Right forelimb (tissue), 1 donor: ENCODE measurements around the gene MYO5A.

Experiments
- DNase-seq: peaks from one replicate; pipeline ENCODE4 v3.0.0-alpha.2; 2018

The MYO5A gene

DNA sequence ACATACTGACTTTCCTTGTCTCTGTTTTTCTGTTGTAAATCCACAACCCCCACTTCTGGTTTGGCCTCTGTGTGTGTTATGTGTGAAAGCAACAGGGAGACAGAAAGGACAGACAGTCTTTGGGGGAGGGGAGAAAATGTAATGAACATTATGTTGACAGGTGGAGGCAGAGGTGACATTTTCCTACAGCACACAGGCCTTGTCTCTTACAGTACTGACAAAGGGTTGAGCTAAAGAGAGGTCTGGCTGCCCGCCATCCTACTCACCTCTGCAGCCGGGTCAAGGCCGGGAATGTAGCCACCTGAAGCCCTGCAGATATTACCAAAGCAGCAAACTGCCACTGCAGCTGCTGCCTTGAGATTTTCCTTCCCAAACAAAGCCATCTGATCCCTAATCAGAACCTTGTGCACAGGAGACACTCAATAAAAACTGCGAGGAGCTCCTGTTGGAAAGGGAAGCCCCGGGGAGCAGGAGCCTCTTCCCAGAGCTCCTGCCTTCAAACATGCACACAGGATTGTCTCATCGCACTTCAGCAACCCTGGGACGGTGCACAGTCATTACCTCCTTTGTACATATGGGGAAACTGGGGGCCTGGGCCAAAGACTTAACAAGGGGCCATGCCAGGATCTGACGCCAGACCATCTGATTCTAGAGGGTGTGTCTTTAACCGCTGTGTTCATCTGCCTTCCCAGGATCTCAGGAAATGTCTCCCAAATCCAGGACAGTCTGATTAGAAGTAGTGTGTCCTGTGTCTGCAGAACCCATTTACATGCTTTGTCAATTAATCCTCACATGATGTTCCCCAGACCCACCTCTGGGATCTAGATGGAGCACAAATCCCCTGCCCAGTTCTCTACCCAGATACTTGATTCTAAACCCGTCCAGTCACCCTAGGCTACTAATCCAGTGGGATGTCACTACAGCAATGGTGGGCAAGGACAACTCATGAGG is 247.3 kb downstream of the MYO5A start:
- DNase-seq = no peak

GRCh38 chr15:52280326-52281084 is 248.2 kb downstream of the MYO5A start:
- DNase-seq = no peak

DNA sequence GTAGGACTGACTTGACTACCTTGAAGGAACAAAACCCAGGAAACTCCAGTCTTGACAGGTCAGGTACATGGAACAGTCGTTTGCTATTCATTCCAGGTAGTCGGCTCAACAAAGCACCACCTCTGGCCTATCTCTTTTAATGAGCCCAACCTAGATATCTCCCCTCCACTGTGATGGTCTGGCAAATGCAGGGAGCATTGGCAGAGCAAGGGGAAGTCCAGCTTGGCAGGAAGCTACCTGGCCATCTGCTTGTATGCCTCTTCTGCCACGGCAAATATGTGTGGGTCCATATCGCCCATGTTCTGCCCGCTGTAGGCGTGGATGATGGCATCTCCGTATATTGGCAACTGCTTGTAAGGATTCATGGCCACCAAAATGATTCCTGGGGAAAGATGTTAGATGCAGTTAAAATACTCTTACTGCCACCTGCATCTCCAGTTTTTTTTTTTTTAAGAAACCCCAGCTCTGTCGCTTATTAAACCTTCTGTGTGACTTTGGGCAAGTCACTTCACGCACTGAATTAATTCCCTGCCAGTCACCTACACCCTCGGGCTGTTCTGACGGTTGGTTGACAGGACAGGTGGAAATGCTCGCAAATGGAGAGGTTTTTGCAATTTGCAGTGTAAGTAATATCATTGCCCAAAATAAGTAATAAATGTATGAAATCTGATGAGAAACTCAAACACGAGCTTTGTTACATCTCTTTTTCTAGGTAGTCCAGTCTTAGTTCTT is 249.9 kb downstream of the MYO5A start:
- no peak for DNase-seq

DNA sequence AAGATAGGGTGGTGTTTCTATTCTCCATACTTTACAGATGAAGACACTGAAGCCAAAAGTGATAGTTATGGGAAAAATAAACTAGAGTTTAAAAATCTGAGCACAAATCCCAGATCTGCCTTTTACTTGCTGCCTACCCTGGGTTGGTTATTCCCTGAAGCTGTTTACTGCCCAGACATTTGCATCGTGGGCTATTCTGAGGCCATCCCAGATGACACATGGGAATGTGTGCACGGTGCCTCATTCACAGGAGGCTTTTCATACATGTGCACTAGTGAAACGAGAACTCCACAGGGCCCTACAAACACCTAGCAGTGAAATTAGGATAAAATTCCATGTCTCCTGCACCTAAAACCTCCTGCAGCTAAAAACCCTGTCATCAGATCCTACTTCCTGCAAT is 250.5 kb downstream of the MYO5A start:
- no peak for DNase-seq

- DNase-seq = no peak
Observed at GRCh38 chr15:52277575-52277974, 251.1 kb downstream of the MYO5A start.

GRCh38 chr15:52276256-52276770 is 252.4 kb downstream of the MYO5A start:
- no peak for DNase-seq

DNA sequence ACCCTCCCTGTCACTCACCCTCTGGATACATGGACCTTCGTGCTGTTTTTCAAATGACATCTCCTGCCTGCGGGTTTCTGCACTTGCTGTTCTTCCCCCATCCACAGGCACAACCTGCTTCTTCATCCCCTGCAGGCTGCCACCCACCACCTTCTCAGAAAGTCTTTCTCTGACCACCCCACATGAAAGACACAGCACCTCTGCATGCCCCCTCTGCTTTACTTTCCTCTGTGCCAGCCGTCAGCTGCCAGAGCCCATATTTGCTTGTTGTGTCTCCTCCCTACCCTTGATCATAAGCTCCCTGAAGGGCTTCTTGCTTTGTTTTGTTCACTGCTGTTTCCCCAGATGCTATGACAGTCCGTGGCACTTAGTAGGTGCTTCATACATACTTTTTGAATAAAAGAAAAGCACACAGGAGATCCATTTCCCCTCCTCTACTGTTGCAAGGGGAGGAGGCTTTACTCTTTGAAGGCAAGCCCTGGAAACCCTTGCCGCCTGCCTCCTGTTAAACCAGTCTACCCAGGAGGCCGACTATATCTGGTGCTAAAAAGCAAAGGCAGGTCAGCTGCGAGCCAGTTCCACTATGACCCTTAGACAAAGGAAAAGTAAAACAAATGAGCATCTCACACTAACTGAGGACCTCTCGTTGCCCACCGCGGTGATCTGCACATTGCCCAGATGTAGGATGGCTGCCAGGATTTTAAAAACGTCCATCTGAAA is 265.0 kb downstream of the MYO5A start:
- DNase-seq = no peak

- DNase-seq = no peak
Observed at GRCh38 chr15:52262364-52262763, 266.3 kb downstream of the MYO5A start.

- DNase-seq = peak; percentile 49
Observed at GRCh38 chr15:52261498-52262242, 267.0 kb downstream of the MYO5A start.

DNA sequence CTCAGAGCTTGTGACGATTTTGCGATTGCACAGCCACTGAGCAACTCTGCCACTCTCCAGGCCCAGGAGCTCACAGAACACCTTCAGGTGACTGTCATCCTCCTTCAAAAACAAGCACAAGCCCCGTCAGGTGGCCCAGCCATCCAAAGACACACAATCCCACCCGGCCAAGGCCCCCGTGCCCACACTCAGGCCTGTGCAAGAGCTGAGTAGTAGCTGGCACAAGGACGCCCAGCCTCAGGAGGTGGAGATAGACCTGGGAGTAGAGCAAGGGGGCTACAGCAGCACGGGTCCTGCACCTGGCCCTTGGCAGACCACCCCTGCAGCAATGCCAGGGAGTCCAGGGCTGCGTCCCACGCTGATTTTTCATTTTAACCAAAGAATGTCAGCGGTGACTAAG is 267.7 kb downstream of the MYO5A start:
- no peak for DNase-seq

DNA sequence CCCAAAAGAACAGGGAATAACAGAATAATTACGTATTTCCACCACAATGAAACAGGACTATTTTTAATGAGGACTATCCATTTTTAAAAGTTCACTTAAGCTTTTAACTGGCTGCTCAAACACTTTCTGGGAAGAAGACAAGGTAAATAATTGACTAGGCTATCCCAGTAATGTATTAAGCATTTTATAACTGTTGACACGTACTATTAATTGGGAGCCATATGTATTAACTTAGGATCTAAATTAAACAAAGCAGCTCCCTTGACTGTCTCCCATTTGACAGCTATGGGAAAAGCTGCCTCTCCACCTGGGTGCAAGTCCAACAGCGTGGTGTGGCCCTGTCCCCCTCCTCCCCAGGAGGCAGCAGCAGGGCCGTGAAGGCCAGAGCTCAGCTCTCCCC is 269.2 kb downstream of the MYO5A start:
- no peak for DNase-seq

- no peak for DNase-seq
Observed at GRCh38 chr15:52258461-52258860, 270.2 kb downstream of the MYO5A start.

- DNase-seq = no peak
Observed at GRCh38 chr15:52257734-52258062, 271.0 kb downstream of the MYO5A start.
